Activated B cell treated with CpG ODN at 0.5 μM for 24 hours (primary cell): ENCODE results near the gene SS18L1. TPM values are rescaled to one million over a fixed set of nuclear protein-coding genes. Genes with fewer than 3 reads are reported as not detected.

Experiments
- ATAC-seq: fragments of 200-7000 bp; cut with Tn5 transposase; one replicate; pipeline ENCODE4 v1.10.0; 2021; ENCODE audit warnings: low read depth, mild to moderate bottlenecking, moderate library complexity
- CTCF ChIA-PET: fragments of 350-600 bp; sonication (Branson Sonifier 250); formaldehyde crosslinking; loops from one replicate; lab custom pipeline; 2021; ENCODE audit warnings: antibody characterized with exemption; lab: Charles Lee
- POLR2A ChIA-PET: fragments of 350-600 bp; sonication (Branson Sonifier 250); formaldehyde crosslinking; loops from one replicate; lab custom pipeline; 2021; ENCODE audit warnings: antibody characterized with exemption; lab: Charles Lee
- DNase-seq: peaks from one replicate; pipeline ENCODE4 v3.0.0; 2022
- H3K27ac Mint-ChIP-seq: one replicate; pipeline ENCODE4 v1.8.0; 2020; ENCODE audit warnings: mixed read lengths
- H3K27me3 Mint-ChIP-seq: one replicate; pipeline ENCODE4 v1.8.0; 2021; ENCODE audit warnings: mixed read lengths
- H3K36me3 Mint-ChIP-seq: one replicate; pipeline ENCODE4 v1.8.0; 2021; ENCODE audit warnings: low read depth, mixed read lengths
- H3K4me1 Mint-ChIP-seq: one replicate; pipeline ENCODE4 v1.8.0; 2021; ENCODE audit warnings: mixed read lengths
- H3K4me3 Mint-ChIP-seq: one replicate; pipeline ENCODE4 v1.8.0; 2020; ENCODE audit warnings: mild to moderate bottlenecking, mixed read lengths
- H3K9me3 Mint-ChIP-seq: one replicate; pipeline ENCODE4 v1.8.0; 2020; ENCODE audit warnings: mixed read lengths
- CTCF ChIP-seq: fragments of 200-600 bp; IDR thresholded peaks from one replicate; pipeline ENCODE4 v1.8.0; 2022; ENCODE audit warnings: antibody characterized with exemption, mild to moderate bottlenecking
- intact Hi-C: fragments of 100-400 bp; cut with micrococcal nuclease; formaldehyde crosslinking; loops from one replicate; pipeline ENCODE4 v1.15.1; 2024
- total RNA-seq: library from RNA; stranded (reverse); gene quantifications from 2 replicates; pipeline ENCODE4 v1.2.3, GENCODE V29; 2022

SS18L1 gene
- total RNA-seq, 1 donor from 2014 or later, result 9.0 TPM

GRCh38 chr20:62175711-62176110 is 32.1 kb downstream of the SS18L1 start:
- ChIA-PET POLR2A (no interaction called here), CTCF (no interaction called here)
- Mint-ChIP-seq H3K9me3 (no peaks in the 10 kb centered on the region), H3K27me3 (no peaks in the 10 kb centered on the region), H3K4me1 (no peaks in the 10 kb centered on the region), H3K36me3 (peaks cover 19% of the 10 kb centered on the region), H3K4me3 (no peak overlapping the region), H3K27ac (no peak overlapping the region)
- no peak for DNase-seq
- no peak for TF ChIP-seq CTCF
- no peak for ATAC-seq
- intact Hi-C loops, result no loop called here

- intact Hi-C loops, result no loop called here
- peaks cover 19% of the 10 kb centered on the region for H3K36me3 Mint-ChIP-seq
These were observed 33.3 kb downstream of the SS18L1 start for GRCh38 chr20:62176866-62177265.

GRCh38 chr20:62177307-62177706 is 33.7 kb downstream of the SS18L1 start:
- peaks cover 8% of the 10 kb centered on the region for H3K4me1 Mint-ChIP-seq
- POLR2A ChIA-PET, result no interaction called here
- no peak for TF ChIP-seq CTCF
- intact Hi-C loops, result no loop called here
- peaks cover 19% of the 10 kb centered on the region for H3K36me3 Mint-ChIP-seq
- H3K27ac Mint-ChIP-seq, result no peak overlapping the region
- DNase-seq (no peak), ATAC-seq (no peak)
- no peaks in the 10 kb centered on the region for H3K9me3 Mint-ChIP-seq
- CTCF ChIA-PET, result no interaction called here
- H3K27me3 Mint-ChIP-seq, result no peaks in the 10 kb centered on the region
- no peak overlapping the region for H3K4me3 Mint-ChIP-seq

More at GRCh38 chr20:62176866-62177265, 33.3 kb downstream of the SS18L1 start:
- H3K9me3 Mint-ChIP-seq, result no peaks in the 10 kb centered on the region
- CTCF ChIA-PET, result no interaction called here
- H3K27me3 Mint-ChIP-seq, result no peaks in the 10 kb centered on the region
- no peak for DNase-seq
- H3K4me3 Mint-ChIP-seq, result no peak overlapping the region
- POLR2A ChIA-PET, result no interaction called here
- H3K4me1 Mint-ChIP-seq, result peaks cover 3% of the 10 kb centered on the region
- TF ChIP-seq CTCF, result no peak
- no peak overlapping the region for H3K27ac Mint-ChIP-seq
- no peak for ATAC-seq

GRCh38 chr20:62178316-62179161 is 35.0 kb downstream of the SS18L1 start:
- H3K36me3 Mint-ChIP-seq, result peaks cover 21% of the 10 kb centered on the region
- ChIA-PET CTCF (no interaction called here), POLR2A (no interaction called here)
- no peaks in the 10 kb centered on the region for H3K27me3 Mint-ChIP-seq
- no peak overlapping the region for H3K4me3 Mint-ChIP-seq
- intact Hi-C loops, result no loop called here
- DNase-seq, result no peak
- ATAC-seq, result no peak
- peaks cover 13% of the 10 kb centered on the region for H3K4me1 Mint-ChIP-seq
- no peak for TF ChIP-seq CTCF
- H3K9me3 Mint-ChIP-seq, result no peaks in the 10 kb centered on the region
- no peak overlapping the region for H3K27ac Mint-ChIP-seq

GRCh38 chr20:62179162-62179504 is 35.6 kb downstream of the SS18L1 start:
- H3K4me3 Mint-ChIP-seq, result no peak overlapping the region
- intact Hi-C loops, result no loop called here
- CTCF ChIA-PET, result no interaction called here
- H3K27ac Mint-ChIP-seq, result no peak overlapping the region
- POLR2A ChIA-PET, result no interaction called here
- peaks cover 18% of the 10 kb centered on the region for H3K4me1 Mint-ChIP-seq
- TF ChIP-seq CTCF, result no peak
- ATAC-seq (no peak), DNase-seq (no peak)
- peaks cover 18% of the 10 kb centered on the region for H3K36me3 Mint-ChIP-seq
- no peaks in the 10 kb centered on the region for H3K27me3 Mint-ChIP-seq
- H3K9me3 Mint-ChIP-seq, result no peaks in the 10 kb centered on the region
